K562 (cell line): ENCODE measurements around the gene ZNF740. TPM values are rescaled to one million over a fixed set of nuclear protein-coding genes. Genes with fewer than 3 reads are reported as not detected.

Experiments
- BHLHE40 ChIP-seq: IDR thresholded peaks from 2 replicates; pipeline ENCODE4 v1.6.1; 2011; ENCODE audit warnings: low read length, improper control_type of control experiment
- CBFA2T3 ChIP-seq: fragments of 450-650 bp; IDR thresholded peaks from 2 replicates; pipeline ENCODE4 v1.6.1; 2017
- CCNT2 ChIP-seq: IDR thresholded peaks from 2 replicates; pipeline ENCODE4 v1.6.1; 2011; ENCODE audit warnings: borderline replicate concordance, low read depth, mild to moderate bottlenecking, moderate library complexity, mixed read lengths, low read length; ENCODE audit not compliant: insufficient read length; ENCODE audit errors: extremely low read depth
- FOXA1 ChIP-seq: fragments of 450-650 bp; IDR thresholded peaks from 2 replicates; pipeline ENCODE4 v1.6.1; 2016; ENCODE audit warnings: mild to moderate bottlenecking, borderline replicate concordance
- GATAD2A ChIP-seq: fragments of 450-650 bp; IDR thresholded peaks from 2 replicates; pipeline ENCODE4 v1.6.1; 2017
- MTA2 ChIP-seq: fragments of 450-650 bp; IDR thresholded peaks from 2 replicates; pipeline ENCODE4 v1.6.1; 2016; ENCODE audit warnings: low read depth
- NFIC ChIP-seq: fragments of 450-650 bp; IDR thresholded peaks from 2 replicates; pipeline ENCODE4 v1.6.1; 2017; ENCODE audit warnings: mild to moderate bottlenecking, inconsistent platforms
- PCBP1 ChIP-seq: fragments of 200-400 bp; formaldehyde crosslinking; IDR thresholded peaks from 2 replicates; pipeline ENCODE4 v1.6.1; 2018; ENCODE audit warnings: mild to moderate bottlenecking, low read depth, low read length; ENCODE audit not compliant: poor library complexity, severe bottlenecking
- RCOR1 ChIP-seq, 2 experiments: IDR thresholded peaks; 2 replicates each; pipeline ENCODE4 v1.6.1; 2012; ENCODE audit warnings: low read depth in 2 of 2, low read length in 2 of 2, borderline replicate concordance in 1 of 2, improper control_type of control experiment in 1 of 2
- SP1 ChIP-seq: sonication (generic); formaldehyde crosslinking; IDR thresholded peaks from 2 replicates; pipeline ENCODE4 v1.8.1; 2022; ENCODE audit warnings: mild to moderate bottlenecking, missing genetic modification reagents
- TCF7L2 ChIP-seq: fragments of 150-350 bp; IDR thresholded peaks from 2 replicates; pipeline ENCODE4 v1.6.1; 2016; ENCODE audit warnings: low read depth, mild to moderate bottlenecking, low read length, moderate library complexity
- TEAD2 ChIP-seq: fragments of 450-650 bp; IDR thresholded peaks from 2 replicates; pipeline ENCODE4 v1.6.1; 2016; ENCODE audit warnings: missing genetic modification characterization, control low read depth, missing compliant biosample characterization
- polyA plus RNA-seq, 8 experiments: library from polyadenylated mRNA; depleted of rRNA in 4 of 8; stranded (reverse) in 5 of 8; unstranded in 3 of 8; fragments of >200 nt; fragmentation: Nextera tagmentation in 2 of 8; fragmentation: Illumina TruSeq in 1 of 8; extraction: Ambion mirVana in 2 of 8; extraction: Trizol in 1 of 8; gene quantifications; 2 replicates each; pipeline versions ENCODE4 v1.2.1 to v1.2.3, GENCODE V29; 2011 to 2014; ENCODE audit warnings: inconsistent platforms in 1 of 8, missing spikeins in 1 of 8
- total RNA-seq, 7 experiments: library from RNA; depleted of rRNA in 6 of 7; stranded (reverse); fragments of >200 nt in 6 of 7; fragmentation: Illumina TruSeq in 2 of 7; extraction: Trizol in 2 of 7; gene quantifications; 2 replicates each; pipeline versions ENCODE4 v1.2.1 to v1.2.3, GENCODE V29; 2011 to 2021; ENCODE audit warnings: low replicate concordance in 1 of 7
- TF ChIP-seq, protein P1 (sequence below), 2 experiments: fragments of 450-650 bp; conservative IDR thresholded peaks; 2 replicates each; pipeline ENCODE4 v1.6.1; 2017; ENCODE audit warnings: mild to moderate bottlenecking in 2 of 2, moderate library complexity in 2 of 2
- TF ChIP-seq, protein P2 (sequence below), 2 experiments: IDR thresholded peaks; 2 replicates each; pipeline ENCODE4 v1.6.1; 2011; ENCODE audit warnings: borderline replicate concordance in 1 of 2, control low read depth in 1 of 2, low read depth in 1 of 2, low read length in 1 of 2, mild to moderate bottlenecking in 1 of 2, mixed read lengths in 1 of 2, moderate library complexity in 1 of 2; ENCODE audit not compliant: insufficient read depth in 1 of 2, insufficient read length in 1 of 2, poor library complexity in 1 of 2, severe bottlenecking in 1 of 2; ENCODE audit errors: extremely low read depth in 1 of 2
- TF ChIP-seq, protein P3 (sequence below), 2 experiments: IDR thresholded peaks in 1 of 2; conservative IDR thresholded peaks in 1 of 2; 2 replicates each; pipeline ENCODE4 v1.6.1; 2016; ENCODE audit warnings: low read depth in 2 of 2, mild to moderate bottlenecking in 1 of 2, missing compliant biosample characterization in 1 of 2, missing genetic modification characterization in 1 of 2, moderate library complexity in 1 of 2
- TF ChIP-seq, protein P4 (sequence below): fragments of 250-450 bp; sonication (Bioruptor Pico); IDR thresholded peaks from 2 replicates; pipeline ENCODE4 v1.8.0; 2021; ENCODE audit warnings: moderate library complexity, mild to moderate bottlenecking, inconsistent platforms

Gene ZNF740
- total and polyA plus RNA-seq, 9 of the 15 experiments (the other 6 are each of a cell fraction or from before 2014, with no cell fraction given), result 0.57 to 46.4 (median 18.6) TPM

DNA sequence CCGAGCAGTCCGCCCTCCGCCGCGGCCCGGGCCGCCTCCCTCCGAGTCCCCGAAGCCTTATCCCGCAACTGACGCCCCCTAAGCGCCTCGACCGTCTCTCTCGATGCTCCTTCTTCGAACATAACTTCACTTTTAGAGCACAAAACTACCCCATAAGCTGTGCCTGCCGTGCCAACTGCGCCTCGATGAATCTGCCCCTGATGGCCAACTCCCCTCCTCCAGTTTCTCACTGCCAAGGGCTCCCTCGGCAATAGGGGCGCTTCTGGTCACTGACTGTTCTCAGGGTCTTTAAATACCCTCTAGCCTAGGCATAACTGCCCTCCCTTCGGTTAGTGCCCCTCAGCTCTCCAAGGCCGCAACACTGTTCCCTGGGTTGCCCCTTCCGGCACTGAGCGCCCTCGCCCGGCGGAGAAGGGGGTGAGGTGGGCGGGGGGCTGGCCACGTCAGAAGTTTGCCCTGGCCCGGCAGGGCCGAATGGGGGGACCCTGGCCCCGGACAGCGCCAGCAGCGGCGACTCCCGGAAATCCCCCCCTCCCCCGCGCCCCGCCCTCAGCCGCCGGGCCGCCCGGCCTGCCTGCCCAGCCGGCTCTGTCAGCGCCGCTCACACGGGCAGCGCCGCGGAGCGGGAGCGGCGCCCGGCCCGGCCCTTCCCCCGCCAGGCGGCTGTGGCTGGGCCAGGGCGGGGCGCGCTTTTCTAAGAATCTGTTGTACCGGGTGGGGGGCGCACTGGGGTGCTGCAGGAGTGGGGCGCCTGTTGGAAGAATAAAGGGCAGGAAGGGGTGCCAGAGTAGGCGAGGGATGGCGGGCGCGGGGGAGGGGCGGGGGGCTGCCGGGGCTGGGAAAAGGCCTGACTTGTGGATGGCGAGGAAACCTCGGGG is 40.9 kb downstream of the ZNF740 start (continued):
- TF ChIP-seq, protein P1, sequence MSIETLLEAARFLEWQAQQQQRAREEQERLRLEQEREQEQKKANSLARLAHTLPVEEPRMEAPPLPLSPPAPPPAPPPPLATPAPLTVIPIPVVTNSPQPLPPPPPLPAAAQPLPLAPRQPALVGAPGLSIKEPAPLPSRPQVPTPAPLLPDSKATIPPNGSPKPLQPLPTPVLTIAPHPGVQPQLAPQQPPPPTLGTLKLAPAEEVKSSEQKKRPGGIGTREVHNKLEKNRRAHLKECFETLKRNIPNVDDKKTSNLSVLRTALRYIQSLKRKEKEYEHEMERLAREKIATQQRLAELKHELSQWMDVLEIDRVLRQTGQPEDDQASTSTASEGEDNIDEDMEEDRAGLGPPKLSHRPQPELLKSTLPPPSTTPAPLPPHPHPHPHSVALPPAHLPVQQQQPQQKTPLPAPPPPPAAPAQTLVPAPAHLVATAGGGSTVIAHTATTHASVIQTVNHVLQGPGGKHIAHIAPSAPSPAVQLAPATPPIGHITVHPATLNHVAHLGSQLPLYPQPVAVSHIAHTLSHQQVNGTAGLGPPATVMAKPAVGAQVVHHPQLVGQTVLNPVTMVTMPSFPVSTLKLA (conservative IDR thresholded peaks at IDR 0.05), result 0 out of 4 replicates have a peak, but pooled peaks of 1 of the 2 experiments have one; percentile 10
- TF ChIP-seq NFIC (0 out of 2 replicates have a peak, but pooled peaks have one; percentile 14), TCF7L2 (no peak), TEAD2 (tag) (no peak), GATAD2A (peak; percentile 81), MTA2 (no peak), FOXA1 (no peak), SP1 (CRISPR knock-in tag) (peak; percentile 74; the same call in 1 of the 2 replicates), CCNT2 (peak; percentile 88), BHLHE40 (no peak), RCOR1 (IDR thresholded peaks at IDR 0.05; ENCODE audit: borderline replicate concordance in 1 of 2, low read depth in 2 of 2, low read length in 2 of 2) (no peak), PCBP1 (peak; percentile 4), CBFA2T3 (no peak)
- TF ChIP-seq, protein P2, sequence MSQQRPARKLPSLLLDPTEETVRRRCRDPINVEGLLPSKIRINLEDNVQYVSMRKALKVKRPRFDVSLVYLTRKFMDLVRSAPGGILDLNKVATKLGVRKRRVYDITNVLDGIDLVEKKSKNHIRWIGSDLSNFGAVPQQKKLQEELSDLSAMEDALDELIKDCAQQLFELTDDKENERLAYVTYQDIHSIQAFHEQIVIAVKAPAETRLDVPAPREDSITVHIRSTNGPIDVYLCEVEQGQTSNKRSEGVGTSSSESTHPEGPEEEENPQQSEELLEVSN (IDR thresholded peaks at IDR 0.05; ENCODE audit: borderline replicate concordance in 1 of 2, extremely low read depth in 1 of 2, insufficient read depth in 1 of 2, insufficient read length in 1 of 2, low read depth in 1 of 2, low read length in 1 of 2, poor library complexity in 1 of 2, severe bottlenecking in 1 of 2), result peak in 1 of 2 experiments; percentile 82
- TF ChIP-seq, protein P3, sequence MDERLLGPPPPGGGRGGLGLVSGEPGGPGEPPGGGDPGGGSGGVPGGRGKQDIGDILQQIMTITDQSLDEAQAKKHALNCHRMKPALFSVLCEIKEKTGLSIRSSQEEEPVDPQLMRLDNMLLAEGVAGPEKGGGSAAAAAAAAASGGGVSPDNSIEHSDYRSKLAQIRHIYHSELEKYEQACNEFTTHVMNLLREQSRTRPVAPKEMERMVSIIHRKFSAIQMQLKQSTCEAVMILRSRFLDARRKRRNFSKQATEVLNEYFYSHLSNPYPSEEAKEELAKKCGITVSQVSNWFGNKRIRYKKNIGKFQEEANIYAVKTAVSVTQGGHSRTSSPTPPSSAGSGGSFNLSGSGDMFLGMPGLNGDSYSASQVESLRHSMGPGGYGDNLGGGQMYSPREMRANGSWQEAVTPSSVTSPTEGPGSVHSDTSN (CRISPR knock-in tag; IDR thresholded peaks at IDR 0.05; ENCODE audit: low read depth), result no peak
- TF ChIP-seq, protein P3 (tag; conservative IDR thresholded peaks at IDR 0.05; ENCODE audit: low read depth), result no peak
- TF ChIP-seq, protein P4, sequence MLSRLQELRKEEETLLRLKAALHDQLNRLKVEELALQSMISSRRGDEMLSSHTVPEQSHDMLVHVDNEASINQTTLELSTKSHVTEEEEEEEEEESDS (CRISPR knock-in tag), result no peak
